Subcutaneous adipose tissue (tissue), 4 donors: ENCODE data around the gene FETUB. TPM values are rescaled to one million over a fixed set of nuclear protein-coding genes. Genes with fewer than 3 reads are reported as not detected.

Experiments used
- CTCF ChIP-seq: fragments of 450-650 bp; IDR thresholded peaks from one replicate; pipeline ENCODE4 v1.5.1; 2016; ENCODE audit warnings: low read depth, mild to moderate bottlenecking, control low read depth, antibody characterized with exemption, moderate library complexity
- total RNA-seq, 4 donors: library from RNA; depleted of rRNA; stranded (reverse); fragments of >200 nt; gene quantifications; one replicate each; pipeline ENCODE4 v1.1.0, GENCODE V29; 2016

FETUB gene
- total RNA-seq, 4 donors from 2014 or later: not detected

- no peak for TF ChIP-seq CTCF
Measured at GRCh38 chr3:186648851-186649250, 8.7 kb downstream of the FETUB start.

GRCh38 chr3:186651678-186652215 is 11.5 kb downstream of the FETUB start:
- TF ChIP-seq CTCF: no peak

GRCh38 chr3:186653080-186653707 is 13.0 kb downstream of the FETUB start:
- TF ChIP-seq CTCF: no peak

- no peak for TF ChIP-seq CTCF
Measured at GRCh38 chr3:186653984-186654383, 13.8 kb downstream of the FETUB start.

- TF ChIP-seq CTCF: no peak
Measured at GRCh38 chr3:186663361-186664118, 23.3 kb downstream of the FETUB start.

GRCh38 chr3:186664119-186664495 is 23.9 kb downstream of the FETUB start:
- TF ChIP-seq CTCF: no peak

- no peak for TF ChIP-seq CTCF
Measured at GRCh38 chr3:186664506-186664905, 24.3 kb downstream of the FETUB start.
